Uterus (tissue), 4 donors: ENCODE data around the gene SNAP29. TPM values are rescaled to one million over a fixed set of nuclear protein-coding genes. Genes with fewer than 3 reads are reported as not detected.

ENCODE experiments used
- DNase-seq, 2 donors: peaks; one replicate each; pipeline ENCODE4 v3.0.0-alpha.2; 2019 to 2020
- H3K27ac ChIP-seq, 2 donors: fragments of 200-600 bp; sonication (generic); 1 replicate in 1 of 2; 2 replicates in 1 of 2; pipeline ENCODE4 v1.5.1; 2016 to 2018
- H3K27me3 ChIP-seq, 2 donors: fragments of 200-600 bp; sonication (generic); one replicate each; pipeline ENCODE4 v1.5.1; 2018 to 2019; ENCODE audit warnings: control low read depth in 1 of 2
- H3K36me3 ChIP-seq, 2 donors: fragments of 200-600 bp; sonication (generic); one replicate each; pipeline ENCODE4 v1.5.1; 2019; ENCODE audit warnings: control low read depth in 1 of 2
- H3K4me1 ChIP-seq, 2 donors: fragments of 200-600 bp; sonication (generic); one replicate each; pipeline ENCODE4 v1.5.1; 2018 to 2019; ENCODE audit warnings: control low read depth in 1 of 2
- H3K4me3 ChIP-seq, 2 donors: fragments of 200-600 bp; sonication (generic); 1 replicate in 1 of 2; 2 replicates in 1 of 2; pipeline ENCODE4 v1.5.1; 2018 to 2019; ENCODE audit warnings: mild to moderate bottlenecking in 1 of 2
- H3K9me3 ChIP-seq, 2 donors: fragments of 200-600 bp; sonication (generic); one replicate each; pipeline ENCODE4 v1.5.1; 2019; ENCODE audit warnings: control low read depth in 1 of 2
- POLR2A ChIP-seq, 2 donors: fragments of 450-650 bp; IDR thresholded peaks; one replicate each; pipeline ENCODE4 v1.6.1; 2016; ENCODE audit warnings: antibody characterized with exemption in 2 of 2, mild to moderate bottlenecking in 1 of 2, moderate library complexity in 1 of 2
- intact Hi-C: fragments of 100-400 bp; cut with DNase I; formaldehyde crosslinking; loops from one replicate; pipeline ENCODE4 v1.15.1; 2023; ENCODE audit warnings: low total_unique reads
- total RNA-seq, 4 donors: library from RNA; depleted of rRNA in 3 of 4; stranded (reverse); fragments of >200 nt in 3 of 4; gene quantifications; one replicate each; pipeline versions ENCODE4 v1.1.0 to v1.2.4, GENCODE V29; 2014 to 2023
- TF ChIP-seq, protein P1 (sequence below), 4 experiments: fragments of 200-600 bp in 2 of 4; fragments of 450-650 bp in 2 of 4; sonication (generic) in 2 of 4; IDR thresholded peaks; one replicate each; pipeline ENCODE4 v1.5.1; 2016 to 2019; ENCODE audit warnings: antibody characterized with exemption in 4 of 4, mild to moderate bottlenecking in 2 of 4, moderate library complexity in 1 of 4
- donor health status: DM: yes; HTN: yes; CAD: no.

SNAP29 gene
- total RNA-seq, 4 donors from 2014 or later, result 5.3 to 33.5 (median 13.1) TPM

GRCh38 chr22:20843501-20843900, 15.3 kb upstream of the SNAP29 start:
- H3K9me3 ChIP-seq, result no peaks in the 10 kb centered on the region
- DNase-seq, result no peak
- intact Hi-C loops, result no loop called here
- H3K4me3 ChIP-seq, result no peak overlapping the region
- peaks cover 0 to 9% of the 10 kb centered on the region in 2 donors for H3K4me1 ChIP-seq
- no peaks in the 10 kb centered on the region for H3K36me3 ChIP-seq
- H3K27me3 ChIP-seq, result no peaks in the 10 kb centered on the region
- H3K27ac ChIP-seq, result no peak overlapping the region
- TF ChIP-seq, protein P1, sequence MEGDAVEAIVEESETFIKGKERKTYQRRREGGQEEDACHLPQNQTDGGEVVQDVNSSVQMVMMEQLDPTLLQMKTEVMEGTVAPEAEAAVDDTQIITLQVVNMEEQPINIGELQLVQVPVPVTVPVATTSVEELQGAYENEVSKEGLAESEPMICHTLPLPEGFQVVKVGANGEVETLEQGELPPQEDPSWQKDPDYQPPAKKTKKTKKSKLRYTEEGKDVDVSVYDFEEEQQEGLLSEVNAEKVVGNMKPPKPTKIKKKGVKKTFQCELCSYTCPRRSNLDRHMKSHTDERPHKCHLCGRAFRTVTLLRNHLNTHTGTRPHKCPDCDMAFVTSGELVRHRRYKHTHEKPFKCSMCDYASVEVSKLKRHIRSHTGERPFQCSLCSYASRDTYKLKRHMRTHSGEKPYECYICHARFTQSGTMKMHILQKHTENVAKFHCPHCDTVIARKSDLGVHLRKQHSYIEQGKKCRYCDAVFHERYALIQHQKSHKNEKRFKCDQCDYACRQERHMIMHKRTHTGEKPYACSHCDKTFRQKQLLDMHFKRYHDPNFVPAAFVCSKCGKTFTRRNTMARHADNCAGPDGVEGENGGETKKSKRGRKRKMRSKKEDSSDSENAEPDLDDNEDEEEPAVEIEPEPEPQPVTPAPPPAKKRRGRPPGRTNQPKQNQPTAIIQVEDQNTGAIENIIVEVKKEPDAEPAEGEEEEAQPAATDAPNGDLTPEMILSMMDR (IDR thresholded peaks at IDR 0.05), result no peak
- TF ChIP-seq POLR2A (IDR thresholded peaks at IDR 0.05), result no peak

- Histone ChIP-seq H3K4me1 (peaks cover 0 to 9% of the 10 kb centered on the region in 2 donors), H3K9me3 (no peaks in the 10 kb centered on the region), H3K36me3 (no peaks in the 10 kb centered on the region), H3K27me3 (no peaks in the 10 kb centered on the region), H3K4me3 (no peak overlapping the region), H3K27ac (no peak overlapping the region)
- DNase-seq, result no peak
- intact Hi-C loops, result no loop called here
- TF ChIP-seq, protein P1 (IDR thresholded peaks at IDR 0.05), result no peak
- TF ChIP-seq POLR2A (IDR thresholded peaks at IDR 0.05), result no peak
Observed at GRCh38 chr22:20844055-20845037, 14.5 kb upstream of the SNAP29 start.

- Histone ChIP-seq H3K4me1 (peaks cover 0 to 9% of the 10 kb centered on the region in 2 donors), H3K9me3 (no peaks in the 10 kb centered on the region), H3K36me3 (no peaks in the 10 kb centered on the region), H3K4me3 (no peak overlapping the region), H3K27ac (no peak overlapping the region), H3K27me3 (no peaks in the 10 kb centered on the region)
- TF ChIP-seq POLR2A (IDR thresholded peaks at IDR 0.05), result no peak
- TF ChIP-seq, protein P1 (IDR thresholded peaks at IDR 0.05), result no peak
- intact Hi-C loops, result no loop called here
- no peak for DNase-seq
Observed at GRCh38 chr22:20847318-20847822, 11.4 kb upstream of the SNAP29 start.

DNA sequence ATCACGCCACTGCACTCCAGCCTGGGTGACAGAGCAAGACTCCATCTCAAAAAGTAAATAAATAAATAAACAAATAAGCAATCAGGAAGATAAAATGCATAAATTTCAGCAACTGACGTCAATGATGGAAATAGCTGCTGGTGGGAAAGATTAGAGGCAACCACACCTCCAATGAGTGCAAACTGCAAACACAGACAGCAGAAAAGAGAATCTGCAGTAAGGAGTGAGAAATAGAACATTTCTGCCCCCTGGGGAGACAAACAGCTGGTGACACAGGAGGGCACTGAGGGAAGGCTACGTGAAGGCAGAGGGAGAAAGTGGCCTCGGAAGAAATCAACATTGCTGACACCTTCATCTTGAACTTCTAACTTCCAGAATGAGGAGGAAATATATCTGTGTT, 6.7 kb upstream of the SNAP29 start:
- no peaks in the 10 kb centered on the region for H3K27me3 ChIP-seq
- no peaks in the 10 kb centered on the region for H3K9me3 ChIP-seq
- H3K36me3 ChIP-seq, result no peaks in the 10 kb centered on the region
- H3K4me3 ChIP-seq, result no peak overlapping the region
- intact Hi-C loops, result no loop called here
- no peak overlapping the region for H3K27ac ChIP-seq
- H3K4me1 ChIP-seq, result peaks cover 0 to 5% of the 10 kb centered on the region in 2 donors
- TF ChIP-seq, protein P1 (IDR thresholded peaks at IDR 0.05), result no peak
- TF ChIP-seq POLR2A (IDR thresholded peaks at IDR 0.05), result no peak
- no peak for DNase-seq

- H3K27ac ChIP-seq, result no peak overlapping the region
- no peak for TF ChIP-seq POLR2A (IDR thresholded peaks at IDR 0.05)
- TF ChIP-seq, protein P1 (IDR thresholded peaks at IDR 0.05), result no peak
- H3K36me3 ChIP-seq, result no peaks in the 10 kb centered on the region
- no peak for DNase-seq
- intact Hi-C loops, result no loop called here
- H3K4me1 ChIP-seq, result peaks cover 0 to 10% of the 10 kb centered on the region in 2 donors
- H3K27me3 ChIP-seq, result no peaks in the 10 kb centered on the region
- H3K9me3 ChIP-seq, result no peaks in the 10 kb centered on the region
- H3K4me3 ChIP-seq, result no peak overlapping the region
Observed at GRCh38 chr22:20852503-20852902, 6.3 kb upstream of the SNAP29 start.
